ENCODE data around the gene APOBEC3G.
"Not testable (repeated sequence)": the region's sequence is repeated elsewhere in the genome, so short reads cannot be mapped to it uniquely, and the experiment has no call there.

APOBEC3G gene

GRCh38 chr22:39039306-39040126, 37.6 kb upstream of the APOBEC3G start:
- no peaks in the 10 kb centered on the region for H3K9me3 ChIP-seq
- no peaks in the 10 kb centered on the region for H3K27me3 ChIP-seq
- peaks cover 5% of the 10 kb centered on the region for H3K36me3 ChIP-seq
- peaks cover 7 to 8% of the 10 kb centered on the region in 2 experiments for H3K4me1 ChIP-seq (ENCODE audit: control insufficient read depth in 1 of 2, insufficient read depth in 1 of 2, low read depth in 1 of 2, low read length in 1 of 2)
- H3K4me3 ChIP-seq (ENCODE audit: low read depth in 1 of 2, low read length in 1 of 2): no peak overlapping the region
- H3K27ac ChIP-seq: peak overlapping the region; percentile 76
- no peak for TF ChIP-seq CTCF (IDR thresholded peaks at IDR 0.05)

GRCh38 chr22:39040155-39040537, 36.9 kb upstream of the APOBEC3G start:
- H3K4me1 ChIP-seq (ENCODE audit: control insufficient read depth in 1 of 2, insufficient read depth in 1 of 2, low read depth in 1 of 2, low read length in 1 of 2); H3K36me3 ChIP-seq; H3K27me3 ChIP-seq; H3K9me3 ChIP-seq: not testable (repeated sequence)
- Histone ChIP-seq H3K27ac (peak overlapping the region; percentile 76), H3K4me3 (ENCODE audit: low read depth in 1 of 2, low read length in 1 of 2) (peak overlapping the region; percentile 54 to 63)

GRCh38 chr22:39040538-39041296, 36.4 kb upstream of the APOBEC3G start, which contains the start of gene APOBEC3F:
Gene APOBEC3F, plus strand, starts transcription at chr22:39040864. Its CDS starts 97 bp downstream, at chr22:39040961.
- H3K4me1 ChIP-seq (ENCODE audit: control insufficient read depth in 1 of 2, insufficient read depth in 1 of 2, low read depth in 1 of 2, low read length in 1 of 2); H3K36me3 ChIP-seq: not testable (repeated sequence)

GRCh38 chr22:39041908-39042307, 35.2 kb upstream of the APOBEC3G start:
- H3K27me3 ChIP-seq: no peaks in the 10 kb centered on the region
- peaks cover 5% of the 10 kb centered on the region for H3K36me3 ChIP-seq
- H3K9me3 ChIP-seq: no peaks in the 10 kb centered on the region
- H3K4me1 ChIP-seq (ENCODE audit: control insufficient read depth in 1 of 2, insufficient read depth in 1 of 2, low read depth in 1 of 2, low read length in 1 of 2): peaks cover 7 to 8% of the 10 kb centered on the region in 2 experiments
- no peak overlapping the region for H3K27ac ChIP-seq
- no peak overlapping the region for H3K4me3 ChIP-seq (ENCODE audit: low read depth in 1 of 2, low read length in 1 of 2)
- TF ChIP-seq CTCF (IDR thresholded peaks at IDR 0.05): no peak

More at GRCh38 chr22:39040538-39041296, 36.4 kb upstream of the APOBEC3G start, which contains the start of gene APOBEC3F:
- Histone ChIP-seq H3K27ac (peak within 1 kb of the TSS; percentile 76), H3K4me3 (ENCODE audit: low read depth in 1 of 2, low read length in 1 of 2) (peak within 1 kb of the TSS; percentile 54 to 63)
- H3K27me3 ChIP-seq, H3K9me3 ChIP-seq: not testable (repeated sequence)

GRCh38 chr22:39043063-39043462, 34.0 kb upstream of the APOBEC3G start:
- not testable (repeated sequence) for H3K27ac ChIP-seq; H3K36me3 ChIP-seq; H3K27me3 ChIP-seq; H3K4me1 ChIP-seq (ENCODE audit: control insufficient read depth in 1 of 2, insufficient read depth in 1 of 2, low read depth in 1 of 2, low read length in 1 of 2); H3K4me3 ChIP-seq (ENCODE audit: low read depth in 1 of 2, low read length in 1 of 2); H3K9me3 ChIP-seq

GRCh38 chr22:39045136-39045535, 31.9 kb upstream of the APOBEC3G start:
- H3K4me1 ChIP-seq (ENCODE audit: control insufficient read depth in 1 of 2, insufficient read depth in 1 of 2, low read depth in 1 of 2, low read length in 1 of 2); H3K36me3 ChIP-seq; H3K27me3 ChIP-seq; H3K9me3 ChIP-seq; H3K27ac ChIP-seq; H3K4me3 ChIP-seq (ENCODE audit: low read depth in 1 of 2, low read length in 1 of 2): not testable (repeated sequence)

GRCh38 chr22:39049486-39049885, 27.6 kb upstream of the APOBEC3G start:
- H3K27me3 ChIP-seq; H3K9me3 ChIP-seq; H3K36me3 ChIP-seq; H3K4me3 ChIP-seq (ENCODE audit: low read depth in 1 of 2, low read length in 1 of 2); H3K4me1 ChIP-seq (ENCODE audit: control insufficient read depth in 1 of 2, insufficient read depth in 1 of 2, low read depth in 1 of 2, low read length in 1 of 2); H3K27ac ChIP-seq: not testable (repeated sequence)

- not testable (repeated sequence) for H3K27ac ChIP-seq; H3K9me3 ChIP-seq; H3K4me1 ChIP-seq (ENCODE audit: control insufficient read depth in 1 of 2, insufficient read depth in 1 of 2, low read depth in 1 of 2, low read length in 1 of 2); H3K36me3 ChIP-seq; H3K27me3 ChIP-seq; H3K4me3 ChIP-seq (ENCODE audit: low read depth in 1 of 2, low read length in 1 of 2)
Measured at GRCh38 chr22:39051844-39052495, 25.1 kb upstream of the APOBEC3G start.
